ENCODE results near the gene MT1B.
"Not testable (repeated sequence)": the region's sequence is repeated elsewhere in the genome, so short reads cannot be mapped to it uniquely, and the experiment has no call there.

The MT1B gene

DNA sequence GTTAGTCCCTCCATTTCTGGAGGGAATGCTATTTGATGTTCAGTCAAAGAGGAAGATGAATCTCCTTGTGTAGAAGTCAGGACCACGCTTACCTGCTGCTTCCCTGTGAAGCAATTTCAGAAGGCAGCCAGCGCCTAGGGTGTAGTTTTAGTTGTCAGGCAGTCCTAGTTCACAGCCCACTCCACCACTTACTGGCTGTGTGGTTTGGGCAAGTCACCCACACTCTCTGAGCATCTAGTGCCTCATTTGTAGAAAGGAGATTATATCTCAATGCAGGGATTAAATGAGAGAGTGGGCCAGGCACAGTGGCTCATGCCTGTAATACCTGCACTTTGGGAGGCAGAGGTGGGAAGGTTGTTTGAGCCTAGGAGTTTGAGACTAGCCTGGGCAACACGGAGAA lies 20.5 kb downstream of the MT1B start:
- H3K36me3 ChIP-seq (ENCODE audit: insufficient read depth, low read length); H3K4me1 ChIP-seq (ENCODE audit: insufficient read depth, low read length); H3K27ac ChIP-seq (ENCODE audit: low read depth, low read length); H3K4me3 ChIP-seq (ENCODE audit: low read depth in 1 of 2, low read length in 2 of 2); H3K9ac ChIP-seq (ENCODE audit: low read length); H3K9me3 ChIP-seq (ENCODE audit: low read length): not testable (repeated sequence)
- H3K27me3 ChIP-seq (ENCODE audit: control insufficient read depth in 1 of 2, insufficient read depth in 2 of 2, low read length in 2 of 2) = peaks cover 36 to 70% of the 10 kb centered on the region in 2 donors

DNA sequence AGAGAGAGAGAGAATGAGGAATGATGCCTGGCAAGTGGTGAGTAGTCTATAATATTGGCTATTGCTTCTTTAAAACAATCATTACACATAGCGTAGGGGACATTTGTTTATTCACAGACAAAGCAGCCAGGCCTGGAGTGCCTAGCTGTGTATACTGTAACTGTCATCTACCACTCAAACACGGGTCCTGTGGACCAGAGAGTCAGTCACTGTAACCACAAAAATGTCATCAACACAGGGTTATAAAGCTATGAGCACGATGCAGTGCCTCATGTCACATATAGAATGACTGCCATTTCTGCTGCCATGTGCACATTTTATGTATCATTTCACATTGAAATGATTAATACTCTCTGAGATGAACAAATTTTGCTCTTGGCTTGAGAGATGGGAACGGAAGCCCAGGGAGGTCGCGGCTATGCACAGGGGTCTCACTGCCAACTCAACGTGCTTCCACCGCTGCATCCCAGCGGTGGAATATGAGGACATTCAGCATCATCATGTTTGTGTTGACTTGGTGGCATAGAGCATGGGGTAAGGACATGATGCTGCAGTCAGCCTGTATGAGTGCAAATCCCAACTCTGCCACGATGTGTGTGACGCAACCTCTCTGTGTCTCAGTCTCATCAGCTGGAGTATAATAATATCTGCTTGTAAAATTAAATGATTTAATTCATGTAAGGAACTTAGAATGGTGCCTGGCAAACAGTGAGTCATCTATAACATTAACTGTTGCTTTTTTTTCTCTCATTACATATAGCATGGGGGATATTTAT lies 21.3 kb downstream of the MT1B start:
- Histone ChIP-seq H3K36me3 (ENCODE audit: insufficient read depth, low read length) (no peaks in the 10 kb centered on the region), H3K9ac (ENCODE audit: low read length) (no peak overlapping the region), H3K9me3 (ENCODE audit: low read length) (no peaks in the 10 kb centered on the region), H3K27me3 (ENCODE audit: control insufficient read depth in 1 of 2, insufficient read depth in 2 of 2, low read length in 2 of 2) (peaks cover 29 to 63% of the 10 kb centered on the region in 2 donors), H3K27ac (ENCODE audit: low read depth, low read length) (no peak overlapping the region), H3K4me3 (ENCODE audit: low read depth in 1 of 2, low read length in 2 of 2) (no peak overlapping the region), H3K4me1 (ENCODE audit: insufficient read depth, low read length) (peaks cover 4% of the 10 kb centered on the region)

DNA sequence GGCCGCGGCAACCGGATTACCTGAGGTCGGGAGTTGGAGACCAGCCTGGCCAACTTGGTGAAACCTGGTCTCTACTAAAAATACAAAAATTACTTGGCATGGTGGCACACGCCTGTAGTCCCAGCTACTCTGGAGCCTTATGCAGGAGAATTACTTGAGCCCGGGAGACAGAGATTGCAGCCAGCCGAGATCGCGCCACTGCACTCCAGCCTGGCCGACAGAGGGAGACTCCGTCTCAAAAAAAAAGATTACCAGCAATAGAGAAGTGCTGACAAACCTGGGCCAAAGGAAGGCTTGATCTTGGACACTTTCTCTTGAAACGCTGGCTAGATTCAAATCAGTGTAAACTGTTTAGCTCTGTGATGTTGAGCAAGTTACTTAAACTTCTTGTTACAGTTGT lies 22.2 kb downstream of the MT1B start:
- H3K9me3 ChIP-seq (ENCODE audit: low read length) = no peaks in the 10 kb centered on the region
- H3K4me3 ChIP-seq (ENCODE audit: low read depth in 1 of 2, low read length in 2 of 2) = no peak overlapping the region
- no peaks in the 10 kb centered on the region for H3K36me3 ChIP-seq (ENCODE audit: insufficient read depth, low read length)
- peaks cover 4% of the 10 kb centered on the region for H3K4me1 ChIP-seq (ENCODE audit: insufficient read depth, low read length)
- no peak overlapping the region for H3K27ac ChIP-seq (ENCODE audit: low read depth, low read length)
- H3K9ac ChIP-seq (ENCODE audit: low read length) = no peak overlapping the region
- H3K27me3 ChIP-seq (ENCODE audit: control insufficient read depth in 1 of 2, insufficient read depth in 2 of 2, low read length in 2 of 2) = peaks cover 23 to 53% of the 10 kb centered on the region in 2 donors

DNA sequence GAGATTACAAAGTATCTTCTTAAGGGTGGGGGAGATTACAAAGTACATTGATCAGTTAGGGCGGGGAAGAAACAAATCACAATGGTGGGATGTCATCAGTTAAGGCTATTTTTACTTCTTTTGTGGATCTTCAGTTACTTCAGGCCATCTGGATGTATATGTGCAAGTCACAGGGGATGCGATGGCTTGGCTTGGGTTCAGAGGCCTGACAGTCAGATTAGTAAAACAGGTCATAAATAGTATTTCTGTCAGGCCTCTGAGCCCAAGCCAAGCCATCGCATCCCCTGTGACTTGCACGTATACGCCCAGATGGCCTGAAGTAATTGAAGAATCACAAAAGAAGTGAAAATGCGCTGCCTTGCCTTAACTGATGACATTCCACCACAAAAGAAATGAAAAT lies 22.9 kb downstream of the MT1B start:
- H3K9me3 ChIP-seq (ENCODE audit: low read length); H3K36me3 ChIP-seq (ENCODE audit: insufficient read depth, low read length); H3K27ac ChIP-seq (ENCODE audit: low read depth, low read length); H3K9ac ChIP-seq (ENCODE audit: low read length); H3K4me1 ChIP-seq (ENCODE audit: insufficient read depth, low read length); H3K4me3 ChIP-seq (ENCODE audit: low read depth in 1 of 2, low read length in 2 of 2): not testable (repeated sequence)
- peaks cover 18 to 46% of the 10 kb centered on the region in 2 donors for H3K27me3 ChIP-seq (ENCODE audit: control insufficient read depth in 1 of 2, insufficient read depth in 2 of 2, low read length in 2 of 2)

DNA sequence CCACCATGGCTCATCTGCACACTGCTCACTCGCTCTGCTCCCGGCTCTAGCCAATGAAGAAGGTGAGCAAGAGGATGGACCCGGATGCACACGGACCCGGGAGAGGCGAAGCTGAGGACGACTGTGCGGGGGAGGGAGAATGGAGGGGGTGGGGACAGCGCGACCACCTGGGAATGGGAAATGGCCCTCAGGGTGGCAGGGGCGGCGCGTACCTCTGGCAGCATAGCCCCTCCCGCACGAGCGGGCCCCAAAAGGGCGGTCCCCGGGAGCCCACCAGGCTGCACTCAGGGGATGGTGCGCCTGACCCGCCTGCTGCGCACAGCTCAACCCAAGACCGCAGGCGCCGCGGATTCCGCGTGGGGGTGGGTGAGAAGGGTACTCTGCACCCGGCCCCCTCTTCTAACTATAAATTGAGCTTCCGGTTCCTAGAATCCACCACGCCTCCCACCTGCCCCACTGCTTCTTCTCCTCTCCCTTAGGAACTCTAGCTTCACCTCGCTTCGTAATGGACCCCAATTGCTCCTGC lies 24.1 kb downstream of the MT1B start:
- peaks cover 12 to 35% of the 10 kb centered on the region in 2 donors for H3K27me3 ChIP-seq (ENCODE audit: control insufficient read depth in 1 of 2, insufficient read depth in 2 of 2, low read length in 2 of 2)
- H3K36me3 ChIP-seq (ENCODE audit: insufficient read depth, low read length) = no peaks in the 10 kb centered on the region
- H3K9ac ChIP-seq (ENCODE audit: low read length) = no peak overlapping the region
- peaks cover 4% of the 10 kb centered on the region for H3K4me1 ChIP-seq (ENCODE audit: insufficient read depth, low read length)
- no peak overlapping the region for H3K4me3 ChIP-seq (ENCODE audit: low read depth in 1 of 2, low read length in 2 of 2)
- H3K27ac ChIP-seq (ENCODE audit: low read depth, low read length) = no peak overlapping the region
- no peaks in the 10 kb centered on the region for H3K9me3 ChIP-seq (ENCODE audit: low read length)

DNA sequence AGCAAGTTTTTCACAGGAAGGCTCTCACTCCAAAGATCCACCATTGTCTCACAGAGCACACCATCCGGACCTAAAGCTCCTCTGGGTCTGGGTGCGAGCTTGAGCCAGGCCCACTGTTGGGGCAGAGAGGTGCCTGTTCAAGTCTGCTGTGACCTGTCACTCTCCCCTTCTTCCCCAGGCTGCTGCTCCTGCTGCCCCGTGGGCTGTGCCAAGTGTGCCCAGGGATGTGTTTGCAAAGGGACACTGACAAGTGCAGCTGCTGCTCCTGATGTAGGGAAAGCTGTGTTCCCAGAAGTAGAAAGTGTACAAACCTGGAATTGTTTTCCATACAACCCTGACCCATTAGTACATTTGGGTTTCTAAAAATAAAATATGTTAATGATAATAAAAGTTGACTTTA lies 25.8 kb downstream of the MT1B start:
- H3K27me3 ChIP-seq (ENCODE audit: control insufficient read depth in 1 of 2, insufficient read depth in 2 of 2, low read length in 2 of 2) = peaks cover 12 to 32% of the 10 kb centered on the region in 2 donors
- no peaks in the 10 kb centered on the region for H3K9me3 ChIP-seq (ENCODE audit: low read length)
- no peak overlapping the region for H3K9ac ChIP-seq (ENCODE audit: low read length)
- H3K4me3 ChIP-seq (ENCODE audit: low read depth in 1 of 2, low read length in 2 of 2) = no peak overlapping the region
- no peak overlapping the region for H3K27ac ChIP-seq (ENCODE audit: low read depth, low read length)
- H3K36me3 ChIP-seq (ENCODE audit: insufficient read depth, low read length) = no peaks in the 10 kb centered on the region
- H3K4me1 ChIP-seq (ENCODE audit: insufficient read depth, low read length) = peaks cover 4% of the 10 kb centered on the region

DNA sequence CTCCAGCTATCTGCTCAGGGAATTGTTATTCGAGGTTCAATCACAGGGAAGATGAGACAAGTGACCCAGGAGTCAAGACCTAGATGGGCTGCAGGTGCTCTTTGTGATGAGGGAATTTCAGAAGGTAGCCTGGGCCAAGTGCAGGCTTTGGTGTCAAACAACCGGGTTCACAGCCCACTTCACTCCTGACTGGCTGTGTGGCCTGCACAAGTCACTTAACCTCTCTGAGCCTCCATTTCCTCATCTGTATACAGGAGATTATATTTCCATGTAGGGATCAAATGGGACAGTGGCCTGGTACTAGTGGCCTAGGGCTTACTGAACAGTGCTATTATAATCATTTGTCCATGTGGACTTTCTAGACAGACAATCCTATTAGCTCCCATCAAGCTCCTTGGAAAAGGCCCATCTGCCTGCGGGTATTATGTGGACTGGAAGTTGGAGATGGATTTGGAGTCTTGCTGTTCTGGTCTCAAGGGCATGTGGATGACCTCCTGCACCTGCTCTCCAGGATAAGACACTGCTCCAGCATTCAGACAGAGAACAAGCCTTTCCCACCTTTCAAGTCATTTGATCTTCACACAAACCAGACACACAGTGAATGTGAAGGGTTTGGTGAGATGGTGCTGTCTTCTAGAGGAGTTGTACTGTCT lies 27.5 kb downstream of the MT1B start:
- no peaks in the 10 kb centered on the region for H3K9me3 ChIP-seq (ENCODE audit: low read length)
- peaks cover 21% of the 10 kb centered on the region for H3K4me1 ChIP-seq (ENCODE audit: insufficient read depth, low read length)
- H3K36me3 ChIP-seq (ENCODE audit: insufficient read depth, low read length) = no peaks in the 10 kb centered on the region
- peaks cover 12 to 22% of the 10 kb centered on the region in 2 donors for H3K27me3 ChIP-seq (ENCODE audit: control insufficient read depth in 1 of 2, insufficient read depth in 2 of 2, low read length in 2 of 2)
- H3K4me3 ChIP-seq (ENCODE audit: low read depth in 1 of 2, low read length in 2 of 2) = no peak overlapping the region
- H3K27ac ChIP-seq (ENCODE audit: low read depth, low read length) = no peak overlapping the region
- H3K9ac ChIP-seq (ENCODE audit: low read length) = no peak overlapping the region

DNA sequence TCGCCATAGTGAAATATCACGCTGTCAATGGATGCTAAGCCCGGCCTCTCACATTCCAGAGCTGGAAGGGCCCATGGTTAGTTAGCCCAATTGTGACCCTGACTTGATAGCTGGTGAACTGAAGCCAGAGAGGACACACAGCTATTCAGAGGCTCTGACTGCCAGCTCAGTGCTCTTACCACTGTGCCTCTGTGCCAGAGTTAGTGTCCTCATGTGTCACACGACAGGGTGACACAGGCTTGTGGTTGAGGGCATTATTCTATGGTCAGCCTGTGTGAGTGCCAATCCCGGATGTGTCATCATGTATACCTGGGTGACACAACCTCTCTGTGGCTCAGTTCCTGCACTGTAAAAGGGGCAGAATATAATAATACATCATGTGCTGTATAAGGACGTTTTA lies 28.1 kb downstream of the MT1B start:
- H3K27ac ChIP-seq (ENCODE audit: low read depth, low read length) = no peak overlapping the region

DNA sequence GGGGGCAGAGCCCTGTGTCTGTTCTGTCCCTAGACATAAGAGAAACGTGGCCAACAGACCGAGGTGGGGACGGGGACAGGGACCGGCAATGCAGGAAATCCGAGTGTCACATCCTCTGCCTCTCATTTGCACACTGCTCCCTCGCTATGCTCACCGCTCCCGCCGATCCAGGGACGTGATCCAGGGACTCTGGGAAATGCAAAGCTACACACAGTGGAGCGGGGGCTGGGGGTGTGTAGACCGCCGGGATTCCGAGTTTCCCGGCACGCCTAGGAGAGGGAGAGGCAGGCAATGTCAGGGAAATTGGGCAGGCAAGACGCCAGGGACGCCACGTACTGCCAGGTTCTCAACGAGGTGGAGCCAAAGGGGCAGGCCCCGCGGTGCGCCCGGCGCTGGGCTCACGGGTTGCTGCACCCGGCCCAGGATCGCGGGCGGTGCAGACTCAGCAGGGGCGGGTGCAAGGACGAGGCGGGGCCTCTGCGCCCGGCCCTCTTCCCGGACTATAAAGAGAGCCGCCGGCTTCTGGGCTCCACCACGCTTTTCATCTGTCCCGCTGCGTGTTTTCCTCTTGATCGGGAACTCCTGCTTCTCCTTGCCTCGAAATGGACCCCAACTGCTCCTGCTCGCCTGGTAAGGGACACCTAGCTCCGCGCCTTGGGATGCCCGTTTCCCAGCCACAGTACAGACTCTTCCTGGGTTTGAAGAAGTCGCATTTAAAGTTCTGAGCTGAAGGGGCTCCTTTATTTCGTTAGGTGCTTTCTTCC lies 30.4 kb downstream of the MT1B start, which contains the start of gene MT1X:
Gene MT1X (plus strand): TSS at position 532 of the 764 bp plus-strand sequence. CDS start 71 bp downstream, at position 603.
- Histone ChIP-seq H3K27ac (ENCODE audit: low read depth, low read length) (peak within 1 kb of the TSS; percentile 96), H3K36me3 (ENCODE audit: insufficient read depth, low read length) (no peaks in the 10 kb centered on the region), H3K9ac (ENCODE audit: low read length) (peak within 1 kb of the TSS; percentile 62), H3K9me3 (ENCODE audit: low read length) (no peaks in the 10 kb centered on the region), H3K4me3 (ENCODE audit: low read depth in 1 of 2, low read length in 2 of 2) (peak within 1 kb of the TSS; percentile 61 to 74), H3K27me3 (ENCODE audit: control insufficient read depth in 1 of 2, insufficient read depth in 2 of 2, low read length in 2 of 2) (no peaks in the 10 kb centered on the region), H3K4me1 (ENCODE audit: insufficient read depth, low read length) (peaks cover 30% of the 10 kb centered on the region)

More for the DNA sequence above, 28.1 kb downstream of the MT1B start:
- Histone ChIP-seq H3K27me3 (ENCODE audit: control insufficient read depth in 1 of 2, insufficient read depth in 2 of 2, low read length in 2 of 2) (peaks cover 12 to 22% of the 10 kb centered on the region in 2 donors), H3K9ac (ENCODE audit: low read length) (no peak overlapping the region), H3K9me3 (ENCODE audit: low read length) (no peaks in the 10 kb centered on the region), H3K4me1 (ENCODE audit: insufficient read depth, low read length) (peaks cover 28% of the 10 kb centered on the region), H3K36me3 (ENCODE audit: insufficient read depth, low read length) (no peaks in the 10 kb centered on the region), H3K4me3 (ENCODE audit: low read depth in 1 of 2, low read length in 2 of 2) (no peak overlapping the region)

DNA sequence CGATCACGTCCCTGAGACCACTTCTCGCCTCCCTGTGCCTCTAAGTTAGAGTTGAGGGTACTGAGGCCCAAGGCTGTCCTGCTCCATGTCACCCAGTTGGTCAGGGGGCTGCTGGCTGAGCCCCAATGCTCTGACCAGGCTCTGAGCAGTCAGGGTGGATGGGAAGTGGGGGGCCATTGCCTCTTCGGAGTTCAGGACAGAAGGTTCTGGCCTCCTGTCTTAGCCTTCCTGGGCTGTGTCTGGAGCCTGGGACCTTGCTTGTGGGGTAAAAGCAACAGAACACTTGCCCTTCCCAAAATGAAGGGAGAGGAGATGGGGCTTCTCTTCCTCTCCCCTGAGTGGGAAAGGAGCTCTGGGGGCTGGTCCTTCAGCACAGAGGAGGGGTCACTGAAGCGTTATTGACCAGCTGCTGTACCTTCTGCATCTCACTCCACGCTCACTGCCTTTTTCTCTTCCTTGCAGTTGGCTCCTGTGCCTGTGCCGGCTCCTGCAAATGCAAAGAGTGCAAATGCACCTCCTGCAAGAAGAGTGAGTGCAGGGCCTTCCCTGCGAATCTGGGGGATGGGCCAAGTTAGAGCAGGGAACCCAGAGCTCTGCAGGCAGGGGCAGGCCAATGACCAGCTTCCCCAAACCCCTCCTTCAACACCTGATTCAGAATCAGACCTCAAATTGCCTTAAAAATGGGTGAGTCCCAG lies 31.2 kb downstream of the MT1B start:
- Histone ChIP-seq H3K27ac (ENCODE audit: low read depth, low read length) (peak overlapping the region; percentile 78), H3K9me3 (ENCODE audit: low read length) (no peaks in the 10 kb centered on the region)

More for the DNA sequence above, 31.2 kb downstream of the MT1B start:
- Histone ChIP-seq H3K4me1 (ENCODE audit: insufficient read depth, low read length) (peaks cover 30% of the 10 kb centered on the region), H3K4me3 (ENCODE audit: low read depth in 1 of 2, low read length in 2 of 2) (peak overlapping the region; percentile 61 to 74), H3K9ac (ENCODE audit: low read length) (peak overlapping the region; percentile 62), H3K27me3 (ENCODE audit: control insufficient read depth in 1 of 2, insufficient read depth in 2 of 2, low read length in 2 of 2) (no peaks in the 10 kb centered on the region), H3K36me3 (ENCODE audit: insufficient read depth, low read length) (no peaks in the 10 kb centered on the region)

Measured in muscle layer of colon (tissue), 2 donors.